ENCODE data around the gene DEXI. TPM values are rescaled to one million over a fixed set of nuclear protein-coding genes. Genes with fewer than 3 reads are reported as not detected.

The DEXI gene
- total RNA-seq, 2 experiments from 2014 or later = 31.9 TPM

GRCh38 chr16:10941127-10941933 is 938 bp downstream of the DEXI start:
- ChIA-PET CTCF (interaction anchor here (0.8 to 2.5 kb wide), 6 partner anchors 9 to 30 kb away, joined by 3 to 19 read pairs (median 4); no protein-coding TSS in a partner anchor), POLR2A (no interaction called here)
- Mint-ChIP-seq H3K9me3 (ENCODE audit: insufficient read depth) (no peaks in the 10 kb centered on the region), H3K4me1 (ENCODE audit: low read depth) (peaks cover 80% of the 10 kb centered on the region), H3K36me3 (ENCODE audit: low read depth) (peaks cover 30% of the 10 kb centered on the region), H3K4me3 (peak overlapping the region; percentile 87), H3K27me3 (ENCODE audit: low read depth) (no peaks in the 10 kb centered on the region), H3K27ac (peak overlapping the region; percentile 77)
- ATAC-seq (peak; percentile 2), DNase-seq (no peak)

- ATAC-seq = no peak
- Mint-ChIP-seq H3K4me3 (peak overlapping the region; percentile 87), H3K27me3 (ENCODE audit: low read depth) (no peaks in the 10 kb centered on the region), H3K27ac (peak overlapping the region; percentile 77), H3K36me3 (ENCODE audit: low read depth) (peaks cover 36% of the 10 kb centered on the region), H3K9me3 (ENCODE audit: insufficient read depth) (no peaks in the 10 kb centered on the region), H3K4me1 (ENCODE audit: low read depth) (peaks cover 81% of the 10 kb centered on the region)
- POLR2A ChIA-PET = no interaction called here
- DNase-seq = peak; percentile 33
- CTCF ChIA-PET = interaction anchor here (0.8 to 2.5 kb wide), 7 partner anchors 9 to 193 kb away, joined by 3 to 19 read pairs (median 3); no protein-coding TSS in a partner anchor
These were observed 1.7 kb downstream of the DEXI start for GRCh38 chr16:10940501-10941079.

- CTCF ChIA-PET = interaction anchor here (1.1 to 2.5 kb wide), 4 partner anchors 10 to 192 kb away, joined by 3 to 19 read pairs (median 4); no protein-coding TSS in a partner anchor
- peaks cover 41% of the 10 kb centered on the region for H3K36me3 Mint-ChIP-seq (ENCODE audit: low read depth)
- H3K4me1 Mint-ChIP-seq (ENCODE audit: low read depth) = peaks cover 82% of the 10 kb centered on the region
- H3K27ac Mint-ChIP-seq = peak overlapping the region; percentile 50
- DNase-seq = no peak
- peak overlapping the region; percentile 87 for H3K4me3 Mint-ChIP-seq
- POLR2A ChIA-PET = interaction anchor here (0.6 kb wide), 1 partner anchor 196 kb away, joined by 3 read pairs; the partner anchor contains the start of gene NUBP1
- no peaks in the 10 kb centered on the region for H3K27me3 Mint-ChIP-seq (ENCODE audit: low read depth)
- no peaks in the 10 kb centered on the region for H3K9me3 Mint-ChIP-seq (ENCODE audit: insufficient read depth)
- ATAC-seq = no peak
These were observed 2.5 kb downstream of the DEXI start for GRCh38 chr16:10939649-10940234.

GRCh38 chr16:10938796-10939648 is 3.2 kb downstream of the DEXI start:
- peak overlapping the region; percentile 50 for H3K27ac Mint-ChIP-seq
- H3K36me3 Mint-ChIP-seq (ENCODE audit: low read depth) = peaks cover 45% of the 10 kb centered on the region
- no peak for DNase-seq
- H3K9me3 Mint-ChIP-seq (ENCODE audit: insufficient read depth) = no peaks in the 10 kb centered on the region
- H3K4me1 Mint-ChIP-seq (ENCODE audit: low read depth) = peaks cover 87% of the 10 kb centered on the region
- ChIA-PET POLR2A (interaction anchor here (0.6 kb wide), 1 partner anchor 195 kb away, joined by 3 read pairs; the partner anchor contains the start of gene NUBP1), CTCF (interaction anchor here (1.7 to 2.5 kb wide), 2 partner anchors 11 to 20 kb away, joined by 4 to 19 read pairs; no protein-coding TSS in a partner anchor)
- no peak for ATAC-seq
- H3K27me3 Mint-ChIP-seq (ENCODE audit: low read depth) = no peaks in the 10 kb centered on the region
- H3K4me3 Mint-ChIP-seq = peak overlapping the region; percentile 87

GRCh38 chr16:10938321-10938720 is 3.9 kb downstream of the DEXI start:
- DNase-seq = peak; percentile 47
- H3K9me3 Mint-ChIP-seq (ENCODE audit: insufficient read depth) = no peaks in the 10 kb centered on the region
- ChIA-PET CTCF (interaction anchor here (0.6 to 2.3 kb wide), 4 partner anchors 10 to 423 kb away, joined by 3 to 6 read pairs (median 4); no protein-coding TSS in a partner anchor), POLR2A (no interaction called here)
- ATAC-seq = no peak
- peaks cover 51% of the 10 kb centered on the region for H3K36me3 Mint-ChIP-seq (ENCODE audit: low read depth)
- H3K27ac Mint-ChIP-seq = peak overlapping the region; percentile 70
- H3K4me3 Mint-ChIP-seq = peak overlapping the region; percentile 68
- no peaks in the 10 kb centered on the region for H3K27me3 Mint-ChIP-seq (ENCODE audit: low read depth)
- peaks cover 87% of the 10 kb centered on the region for H3K4me1 Mint-ChIP-seq (ENCODE audit: low read depth)

GRCh38 chr16:10937068-10937859 is 5.0 kb downstream of the DEXI start:
- ATAC-seq (no peak), DNase-seq (peak; percentile 36)
- ChIA-PET POLR2A (interaction anchor here (1.2 to 1.3 kb wide), 2 partner anchors 9 to 28 kb away, joined by 3 to 4 read pairs; no protein-coding TSS in a partner anchor), CTCF (interaction anchor here (0.6 to 2.3 kb wide), 9 partner anchors 11 to 435 kb away, joined by 3 to 7 read pairs (median 4); no protein-coding TSS in a partner anchor)
- Mint-ChIP-seq H3K4me3 (peak overlapping the region; percentile 68), H3K4me1 (ENCODE audit: low read depth) (peaks cover 85% of the 10 kb centered on the region), H3K36me3 (ENCODE audit: low read depth) (peaks cover 56% of the 10 kb centered on the region), H3K27ac (peak overlapping the region; percentile 70), H3K27me3 (ENCODE audit: low read depth) (no peaks in the 10 kb centered on the region), H3K9me3 (ENCODE audit: insufficient read depth) (no peaks in the 10 kb centered on the region)

- peaks cover 59% of the 10 kb centered on the region for H3K36me3 Mint-ChIP-seq (ENCODE audit: low read depth)
- peak overlapping the region; percentile 70 for H3K27ac Mint-ChIP-seq
These were observed 5.8 kb downstream of the DEXI start for GRCh38 chr16:10936272-10936984.

GRCh38 chr16:10935226-10935915 is 6.9 kb downstream of the DEXI start:
- no peak overlapping the region for H3K4me3 Mint-ChIP-seq
- ChIA-PET POLR2A (no interaction called here), CTCF (no interaction called here)

More at GRCh38 chr16:10936272-10936984, 5.8 kb downstream of the DEXI start:
- Mint-ChIP-seq H3K27me3 (ENCODE audit: low read depth) (no peaks in the 10 kb centered on the region), H3K9me3 (ENCODE audit: insufficient read depth) (no peaks in the 10 kb centered on the region), H3K4me3 (peak overlapping the region; percentile 68), H3K4me1 (ENCODE audit: low read depth) (peaks cover 85% of the 10 kb centered on the region)
- no peak for ATAC-seq
- no peak for DNase-seq
- ChIA-PET POLR2A (interaction anchor here (1.2 to 1.3 kb wide), 2 partner anchors 8 to 27 kb away, joined by 3 to 4 read pairs; no protein-coding TSS in a partner anchor), CTCF (interaction anchor here (1.1 to 2.3 kb wide), 5 partner anchors 12 to 436 kb away, joined by 3 to 6 read pairs (median 3); no protein-coding TSS in a partner anchor)

GRCh38 chr16:10934325-10935107 is 7.8 kb downstream of the DEXI start:
- Mint-ChIP-seq H3K4me1 (ENCODE audit: low read depth) (peaks cover 80% of the 10 kb centered on the region), H3K27me3 (ENCODE audit: low read depth) (no peaks in the 10 kb centered on the region), H3K4me3 (no peak overlapping the region), H3K9me3 (ENCODE audit: insufficient read depth) (no peaks in the 10 kb centered on the region), H3K36me3 (ENCODE audit: low read depth) (peaks cover 60% of the 10 kb centered on the region), H3K27ac (no peak overlapping the region)
- ChIA-PET POLR2A (no interaction called here), CTCF (no interaction called here)
- ATAC-seq (no peak), DNase-seq (no peak)

More at GRCh38 chr16:10935226-10935915, 6.9 kb downstream of the DEXI start:
- H3K27me3 Mint-ChIP-seq (ENCODE audit: low read depth) = no peaks in the 10 kb centered on the region
- no peak overlapping the region for H3K27ac Mint-ChIP-seq
- peaks cover 61% of the 10 kb centered on the region for H3K36me3 Mint-ChIP-seq (ENCODE audit: low read depth)
- no peaks in the 10 kb centered on the region for H3K9me3 Mint-ChIP-seq (ENCODE audit: insufficient read depth)
- no peak for DNase-seq
- H3K4me1 Mint-ChIP-seq (ENCODE audit: low read depth) = peaks cover 84% of the 10 kb centered on the region
- no peak for ATAC-seq

Data from activated CD8-positive, alpha-beta T cell treated with anti-CD3 and anti-CD28 coated beads, Interleukin-2, amount 10 ng/mL, durations not matched to agents 7 days and 5 days (primary cell).